Measurements from ENCODE around the gene HES5. TPM values are rescaled to one million over a fixed set of nuclear protein-coding genes. Genes with fewer than 3 reads are reported as not detected.
"Not testable (repeated sequence)": the region's sequence is repeated elsewhere in the genome, so short reads cannot be mapped to it uniquely, and the experiment has no call there.

Gene HES5
- polyA plus RNA-seq, 2 of the 4 experiments (the other 2 are of a cell fraction) = not detected

DNA sequence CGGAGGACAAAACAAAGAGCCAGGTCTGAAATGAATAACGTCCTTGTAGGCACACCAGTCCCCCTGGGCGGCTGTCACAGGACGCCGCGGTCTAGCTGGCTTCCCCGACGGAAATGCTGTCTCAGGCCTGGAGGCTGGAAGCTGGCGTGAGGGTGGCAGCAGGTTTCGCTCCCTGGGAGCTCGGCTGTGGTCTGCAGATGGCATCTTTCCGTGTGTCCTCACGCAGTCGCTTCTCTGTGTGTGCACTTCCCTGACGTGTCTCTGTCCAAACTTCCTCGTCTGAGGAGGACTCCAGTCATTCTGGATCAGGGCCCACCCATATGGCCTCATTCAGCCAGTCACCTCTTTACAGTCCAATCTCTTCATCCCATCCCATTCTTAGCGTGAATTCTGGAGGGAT is 40.3 kb upstream of the HES5 start:
- FAIRE-seq = no peak
- TF ChIP-seq, protein P1, sequence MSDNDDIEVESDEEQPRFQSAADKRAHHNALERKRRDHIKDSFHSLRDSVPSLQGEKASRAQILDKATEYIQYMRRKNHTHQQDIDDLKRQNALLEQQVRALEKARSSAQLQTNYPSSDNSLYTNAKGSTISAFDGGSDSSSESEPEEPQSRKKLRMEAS (IDR thresholded peaks at IDR 0.05) = no peak
- TF ChIP-seq, protein P2, sequence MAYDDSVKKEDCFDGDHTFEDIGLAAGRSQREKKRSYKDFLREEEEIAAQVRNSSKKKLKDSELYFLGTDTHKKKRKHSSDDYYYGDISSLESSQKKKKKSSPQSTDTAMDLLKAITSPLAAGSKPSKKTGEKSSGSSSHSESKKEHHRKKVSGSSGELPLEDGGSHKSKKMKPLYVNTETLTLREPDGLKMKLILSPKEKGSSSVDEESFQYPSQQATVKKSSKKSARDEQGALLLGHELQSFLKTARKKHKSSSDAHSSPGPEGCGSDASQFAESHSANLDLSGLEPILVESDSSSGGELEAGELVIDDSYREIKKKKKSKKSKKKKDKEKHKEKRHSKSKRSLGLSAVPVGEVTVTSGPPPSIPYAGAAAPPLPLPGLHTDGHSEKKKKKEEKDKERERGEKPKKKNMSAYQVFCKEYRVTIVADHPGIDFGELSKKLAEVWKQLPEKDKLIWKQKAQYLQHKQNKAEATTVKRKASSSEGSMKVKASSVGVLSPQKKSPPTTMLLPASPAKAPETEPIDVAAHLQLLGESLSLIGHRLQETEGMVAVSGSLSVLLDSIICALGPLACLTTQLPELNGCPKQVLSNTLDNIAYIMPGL (CRISPR knock-in tag; IDR thresholded peaks at IDR 0.05; ENCODE audit: borderline replicate concordance) = no peak
- no peak for TF ChIP-seq HOXB13 (CRISPR knock-in tag; IDR thresholded peaks at IDR 0.05; ENCODE audit: low read depth)
- TF ChIP-seq KDM5A (IDR thresholded peaks at IDR 0.05) = no peak
- TF ChIP-seq PBX3 (IDR thresholded peaks at IDR 0.05) = no peak
- Histone ChIP-seq H3K27ac (no peak overlapping the region), H3K4me3 (no peak overlapping the region), H3K4me1 (no peaks in the 10 kb centered on the region), H3K9me3 (peaks cover 4% of the 10 kb centered on the region; the same call in 1 of the 3 replicates), H3K4me2 (no peak overlapping the region)
- no peak for DNase-seq (ENCODE audit: low read depth in 1 of 2, low spot score in 1 of 2)
- 75% methylated on average over 17 of the region's 17 CpGs for WGBS (ENCODE audit: missing lambda C conversion rate)
- ChIA-PET POLR2A (no interaction called here), CTCF (no interaction called here)
- ATAC-seq = no peak

GRCh38 chr1:2569703-2570102 is 39.6 kb upstream of the HES5 start:
- 87% methylated on average over 5 of the region's 13 CpGs for WGBS (ENCODE audit: missing lambda C conversion rate)
- H3K9me3 ChIP-seq; H3K4me1 ChIP-seq; H3K4me2 ChIP-seq; CTCF ChIA-PET; POLR2A ChIA-PET; DNase-seq (ENCODE audit: low read depth in 1 of 2, low spot score in 1 of 2); H3K4me3 ChIP-seq; H3K27ac ChIP-seq; FAIRE-seq: not testable (repeated sequence)
- ATAC-seq = 0 out of 6 replicates have a peak, but pooled peaks of 1 of the 2 experiments have one; percentile 9

- no peak overlapping the region for H3K4me3 ChIP-seq
- DNase-seq (ENCODE audit: low read depth in 1 of 2, low spot score in 1 of 2) = no peak
- no peak overlapping the region for H3K27ac ChIP-seq
- ChIA-PET CTCF (no interaction called here), POLR2A (no interaction called here)
- no peaks in the 10 kb centered on the region for H3K4me1 ChIP-seq
- no peak for FAIRE-seq
- H3K4me2 ChIP-seq = no peak overlapping the region
- TF ChIP-seq PHF8 (IDR thresholded peaks at IDR 0.05; ENCODE audit: borderline replicate concordance, low read depth) = no peak
- TF ChIP-seq MAZ (IDR thresholded peaks at IDR 0.05; ENCODE audit: borderline replicate concordance, low read depth, low read length) = no peak
- no peak for TF ChIP-seq FOSL2 (IDR thresholded peaks at IDR 0.05)
- TF ChIP-seq FOSL2 (CRISPR knock-in tag; IDR thresholded peaks at IDR 0.05) = no peak
- no peak for TF ChIP-seq TFCP2L1 (CRISPR knock-in tag; IDR thresholded peaks at IDR 0.05)
- TF ChIP-seq HES2 (IDR thresholded peaks at IDR 0.05) = no peak
- no peak for TF ChIP-seq EHMT2 (IDR thresholded peaks at IDR 0.05; ENCODE audit: low read depth)
- no peak for TF ChIP-seq CHD2 (IDR thresholded peaks at IDR 0.05; ENCODE audit: low read length, partially characterized antibody)
- TF ChIP-seq ZSCAN20 (CRISPR knock-in tag; IDR thresholded peaks at IDR 0.05) = no peak
- no peak for TF ChIP-seq KDM5A (IDR thresholded peaks at IDR 0.05)
- no peak for TF ChIP-seq ESRRA (IDR thresholded peaks at IDR 0.05; ENCODE audit: borderline replicate concordance, low read length)
- ATAC-seq = no peak
- H3K9me3 ChIP-seq = peaks cover 4% of the 10 kb centered on the region; the same call in 1 of the 3 replicates
- WGBS (ENCODE audit: missing lambda C conversion rate) = 68% methylated on average over 13 of the region's 17 CpGs
Measured at GRCh38 chr1:2569060-2569459, 39.0 kb upstream of the HES5 start.

GRCh38 chr1:2568187-2568816 is 38.2 kb upstream of the HES5 start:
- POLR2A ChIA-PET; H3K4me2 ChIP-seq; FAIRE-seq; CTCF ChIA-PET; H3K4me1 ChIP-seq; H3K27ac ChIP-seq; H3K4me3 ChIP-seq; H3K9me3 ChIP-seq; DNase-seq (ENCODE audit: low read depth in 1 of 2, low spot score in 1 of 2): not testable (repeated sequence)
- peak in 1 of 2 experiments; percentile 29; a peak in 2 of 6 replicates for ATAC-seq
- WGBS (ENCODE audit: missing lambda C conversion rate) = no CpG with 5 or more reads among the region's 17 CpGs
